Measurements from ENCODE around the gene BMPER. TPM values are rescaled to one million over a fixed set of nuclear protein-coding genes. Genes with fewer than 3 reads are reported as not detected.
"Not testable (repeated sequence)": the region's sequence is repeated elsewhere in the genome, so short reads cannot be mapped to it uniquely, and the experiment has no call there.

BMPER gene
- total and polyA plus RNA-seq, 8 donors = 7.4 to 47.7 (median 39.6) TPM

GRCh38 chr7:34165927-34166550, 260.7 kb downstream of the BMPER start:
- TF ChIP-seq CTCF (IDR thresholded peaks at IDR 0.05) = peak; percentile 48 to 49
- peak in 1 of 4 donors; percentile 31 for DNase-seq
- ATAC-seq = peak; percentile 75
- no peaks in the 10 kb centered on the region for H3K9me3 ChIP-seq
- intact Hi-C loops (cut with DNase I) = no loop called here
- no peaks in the 10 kb centered on the region for H3K27me3 ChIP-seq
- no peak overlapping the region for H3K4me3 ChIP-seq
- H3K36me3 ChIP-seq = no peaks in the 10 kb centered on the region
- no peak overlapping the region for H3K27ac ChIP-seq
- no peaks in the 10 kb centered on the region for H3K4me1 ChIP-seq

- Histone ChIP-seq H3K27ac (no peak overlapping the region), H3K36me3 (no peaks in the 10 kb centered on the region), H3K9me3 (no peaks in the 10 kb centered on the region), H3K4me1 (no peaks in the 10 kb centered on the region), H3K4me3 (no peak overlapping the region), H3K27me3 (no peaks in the 10 kb centered on the region)
- intact Hi-C loops (cut with DNase I) = no loop called here
- ATAC-seq (no peak), DNase-seq (no peak)
- TF ChIP-seq CTCF (IDR thresholded peaks at IDR 0.05) = no peak
Measured at GRCh38 chr7:34168013-34168412, 262.7 kb downstream of the BMPER start.

GRCh38 chr7:34174688-34175616, 269.6 kb downstream of the BMPER start:
- ATAC-seq; H3K27me3 ChIP-seq; H3K36me3 ChIP-seq; DNase-seq; H3K4me3 ChIP-seq; H3K4me1 ChIP-seq; H3K27ac ChIP-seq; intact Hi-C loops (cut with DNase I); H3K9me3 ChIP-seq: not testable (repeated sequence)

GRCh38 chr7:34175837-34176236, 270.5 kb downstream of the BMPER start:
- DNase-seq (no peak), ATAC-seq (no peak)
- H3K27ac ChIP-seq = no peak overlapping the region
- no peaks in the 10 kb centered on the region for H3K4me1 ChIP-seq
- no peaks in the 10 kb centered on the region for H3K36me3 ChIP-seq
- no peak overlapping the region for H3K4me3 ChIP-seq
- TF ChIP-seq CTCF (IDR thresholded peaks at IDR 0.05) = no peak
- H3K27me3 ChIP-seq = no peaks in the 10 kb centered on the region
- H3K9me3 ChIP-seq = peaks cover 0 to 3% of the 10 kb centered on the region in 2 donors
- intact Hi-C loops (cut with DNase I) = no loop called here

GRCh38 chr7:34177476-34177875, 272.1 kb downstream of the BMPER start:
- ATAC-seq (no peak), DNase-seq (no peak)
- no peaks in the 10 kb centered on the region for H3K4me1 ChIP-seq
- no peaks in the 10 kb centered on the region for H3K27me3 ChIP-seq
- TF ChIP-seq CTCF (IDR thresholded peaks at IDR 0.05) = no peak
- no peak overlapping the region for H3K4me3 ChIP-seq
- intact Hi-C loops (cut with DNase I) = no loop called here
- H3K36me3 ChIP-seq = no peaks in the 10 kb centered on the region
- peaks cover 0 to 10% of the 10 kb centered on the region in 2 donors for H3K9me3 ChIP-seq
- no peak overlapping the region for H3K27ac ChIP-seq

Measured in left lung (tissue), 10 donors.